HK-2 (cell line): ENCODE results near the gene NFKB1.
"Not testable (repeated sequence)": the region's sequence is repeated elsewhere in the genome, so short reads cannot be mapped to it uniquely, and the experiment has no call there.

ENCODE experiments used
- DNase-seq: peaks from one replicate; pipeline ENCODE4 v3.0.0-alpha.2; 2018; ENCODE audit not compliant: unreplicated experiment

NFKB1 gene

DNA sequence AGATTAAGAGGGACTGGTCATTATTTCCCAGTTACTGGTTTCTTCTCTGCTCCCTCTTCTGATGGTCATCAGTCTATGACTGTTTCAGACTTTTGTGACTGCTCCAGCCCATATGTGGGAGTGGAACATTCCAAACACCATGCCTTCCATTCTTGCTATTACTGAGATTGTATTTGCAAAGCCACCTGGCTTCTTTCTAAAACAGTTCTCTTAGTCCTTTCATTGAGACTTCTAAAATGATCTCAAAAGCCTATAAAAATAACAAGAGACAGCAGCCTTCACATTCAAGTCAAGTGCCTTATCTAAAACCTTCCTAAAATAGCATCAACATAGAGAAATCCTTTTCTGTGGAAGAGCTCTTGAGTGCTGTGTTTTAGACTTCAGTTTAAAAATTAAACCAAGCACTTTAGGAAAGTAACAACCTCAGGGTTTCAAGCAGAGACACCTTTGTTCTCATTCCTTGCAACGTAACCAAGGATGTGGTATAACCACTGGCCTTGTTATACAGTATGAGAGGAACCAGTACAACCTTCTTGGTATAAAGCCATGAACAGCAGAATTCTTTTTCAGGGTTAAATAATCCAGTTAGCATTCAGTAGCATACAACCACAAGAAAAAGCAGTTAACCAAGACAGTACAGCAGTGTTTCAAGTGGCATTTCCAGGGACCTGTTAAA, 97.1 kb downstream of the NFKB1 start:
- DNase-seq = no peak

DNA sequence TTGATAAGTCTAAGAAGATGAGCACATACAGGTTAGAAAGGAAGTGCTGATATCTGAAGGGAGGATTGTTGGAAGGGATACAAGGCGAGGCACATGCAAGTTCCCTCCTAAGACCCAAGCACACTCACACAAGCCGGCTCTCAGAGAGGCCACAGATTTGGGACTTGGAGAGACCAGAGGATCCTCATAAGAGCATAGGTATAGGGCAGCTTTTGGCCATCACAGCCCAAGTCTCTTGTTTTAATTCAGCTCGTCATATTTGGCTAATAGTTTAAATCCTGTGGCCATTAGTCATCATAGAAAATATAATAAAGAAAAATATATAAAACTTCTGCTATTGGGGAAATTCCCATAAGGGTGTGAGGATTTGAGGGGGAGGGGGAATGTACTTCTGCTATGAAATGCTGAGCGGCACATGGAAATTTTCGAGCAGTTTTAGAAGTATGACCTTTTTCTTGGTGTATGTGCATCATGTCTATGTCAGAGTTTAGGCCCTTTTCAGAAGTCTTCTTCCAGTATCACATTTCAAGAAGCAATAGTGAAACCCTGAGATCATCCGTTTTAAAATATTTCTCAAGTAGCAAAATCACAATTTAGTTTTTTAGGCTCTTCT, 97.7 kb downstream of the NFKB1 start:
- no peak for DNase-seq

DNA sequence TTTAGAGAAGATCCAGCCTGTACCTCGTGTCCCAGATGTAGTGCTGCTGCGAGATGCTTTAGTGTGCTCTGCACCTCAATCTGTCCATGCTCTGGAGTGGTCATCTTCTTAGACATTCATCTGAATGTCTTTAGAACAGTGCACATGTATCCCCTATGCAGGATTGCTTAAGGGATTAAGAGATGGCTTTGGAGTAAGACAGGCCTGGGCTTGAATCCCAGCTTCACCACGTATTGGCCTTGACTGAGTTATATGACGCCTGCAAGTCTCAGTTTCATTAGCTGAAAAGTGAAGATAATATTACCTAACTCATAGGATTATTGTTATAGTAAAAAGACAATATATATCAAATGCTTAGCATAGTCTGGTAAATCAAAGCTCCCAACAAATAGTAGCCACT, 98.3 kb downstream of the NFKB1 start:
- DNase-seq = no peak

DNA sequence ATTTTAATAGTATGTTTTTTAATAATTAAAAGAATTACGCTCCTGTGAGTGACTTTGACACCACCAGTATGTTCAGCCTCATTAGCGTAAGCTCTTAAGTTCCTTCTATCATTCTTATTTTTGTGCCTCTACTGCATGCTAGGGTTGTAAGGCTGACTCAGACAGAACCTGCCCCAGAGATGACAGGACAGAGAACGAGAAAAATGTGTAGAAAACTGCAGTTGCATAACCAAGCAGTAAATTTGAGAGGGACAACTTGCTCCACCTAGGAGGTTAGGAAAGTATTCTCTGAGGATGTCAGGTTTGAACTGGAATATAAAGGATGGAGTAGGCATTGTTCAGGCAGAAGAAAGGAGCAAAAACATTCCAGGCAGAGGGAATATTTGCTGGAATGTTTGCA, 98.7 kb downstream of the NFKB1 start:
- DNase-seq = no peak

DNA sequence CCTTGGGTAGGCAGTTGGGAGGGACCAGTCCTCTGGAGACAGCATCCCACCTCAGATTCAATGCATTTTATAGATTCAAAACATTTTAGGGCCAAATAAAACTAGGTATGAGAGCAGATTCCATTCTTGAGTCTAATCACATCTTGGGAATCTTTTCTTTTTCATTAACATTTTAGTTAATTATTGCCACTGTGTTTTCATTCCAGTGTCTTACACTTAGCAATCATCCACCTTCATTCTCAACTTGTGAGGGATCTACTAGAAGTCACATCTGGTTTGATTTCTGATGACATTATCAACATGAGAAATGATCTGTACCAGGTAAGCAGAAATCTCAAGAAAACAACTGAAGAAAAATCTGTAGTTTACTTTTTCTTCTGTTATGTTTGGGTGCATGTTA, 99.5 kb downstream of the NFKB1 start:
- no peak for DNase-seq

DNA sequence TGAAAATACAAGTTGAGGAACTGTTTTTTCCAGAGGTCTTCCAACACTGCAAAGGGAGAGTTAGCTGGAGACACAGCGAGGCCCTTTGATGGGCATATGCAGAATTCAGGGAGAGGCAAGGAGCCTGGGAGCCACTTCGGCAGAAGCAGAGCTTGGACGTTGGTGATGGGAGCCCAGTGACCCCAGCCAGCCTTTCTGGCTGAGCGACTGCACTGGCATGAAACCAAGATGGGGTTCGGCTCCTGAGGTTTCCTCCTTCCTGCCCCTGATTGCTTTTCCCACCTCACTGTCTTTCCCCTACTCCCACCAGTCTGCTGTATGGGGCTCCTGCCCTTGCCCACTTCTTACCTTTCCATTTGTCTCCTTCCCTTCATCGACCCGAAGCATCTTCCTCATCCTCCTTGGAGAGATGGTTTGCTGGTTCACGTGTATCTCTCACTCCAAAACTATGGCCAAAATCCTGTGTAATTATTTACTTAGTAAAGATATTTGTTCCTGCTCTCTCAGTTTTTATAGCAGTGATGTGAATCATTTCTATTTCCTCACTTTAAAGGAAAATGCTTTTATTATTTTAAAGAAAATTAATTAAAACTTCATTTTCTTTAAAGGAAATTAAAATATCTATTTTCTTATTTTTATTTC, 100.5 kb downstream of the NFKB1 start:
- no peak for DNase-seq

DNA sequence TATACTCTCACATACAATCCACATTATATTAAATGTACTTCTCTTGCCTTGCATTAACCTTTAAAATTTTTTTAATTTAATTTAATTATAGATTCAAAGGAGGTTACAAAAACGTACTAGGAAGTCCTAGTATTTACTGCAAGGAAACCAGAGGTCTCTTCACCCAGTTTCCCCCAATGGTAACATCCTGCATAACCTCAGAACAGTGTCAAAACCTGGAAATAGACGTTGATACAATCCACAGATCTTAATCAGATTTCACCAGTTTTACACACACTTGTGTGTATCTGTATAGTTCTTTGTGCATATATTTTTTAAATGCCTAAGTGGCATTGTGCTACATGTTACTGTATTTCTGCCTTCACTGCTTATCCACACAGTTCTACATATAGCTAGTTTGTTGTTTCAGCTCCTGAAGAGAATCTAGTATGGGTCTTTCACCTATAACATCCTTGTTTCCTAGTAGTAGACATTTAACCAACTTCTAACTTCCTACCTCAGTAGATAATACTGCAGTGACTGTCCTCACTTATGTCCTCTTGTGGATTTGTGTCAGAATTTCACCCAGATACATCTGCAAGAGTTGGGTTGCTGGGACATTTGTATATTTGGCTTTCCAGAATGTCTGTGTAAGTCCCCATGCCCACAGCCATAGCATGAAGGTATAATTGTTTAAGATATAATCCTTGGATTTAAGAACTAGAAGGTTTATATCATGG, 103.2 kb downstream of the NFKB1 start:
- DNase-seq = no peak

DNA sequence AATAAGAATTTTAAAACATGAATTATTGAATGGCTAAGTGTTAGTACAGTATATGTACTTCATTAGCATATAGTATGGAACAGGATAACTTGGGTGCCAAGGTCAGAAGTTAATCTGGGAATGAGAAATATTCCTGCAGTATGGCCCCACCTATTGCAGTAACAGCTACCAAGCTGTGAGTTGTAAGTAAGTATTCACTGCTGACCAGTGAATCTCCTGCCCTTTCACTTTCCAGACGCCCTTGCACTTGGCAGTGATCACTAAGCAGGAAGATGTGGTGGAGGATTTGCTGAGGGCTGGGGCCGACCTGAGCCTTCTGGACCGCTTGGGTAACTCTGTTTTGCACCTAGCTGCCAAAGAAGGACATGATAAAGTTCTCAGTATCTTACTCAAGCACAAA, 105.1 kb downstream of the NFKB1 start:
- DNase-seq = no peak

DNA sequence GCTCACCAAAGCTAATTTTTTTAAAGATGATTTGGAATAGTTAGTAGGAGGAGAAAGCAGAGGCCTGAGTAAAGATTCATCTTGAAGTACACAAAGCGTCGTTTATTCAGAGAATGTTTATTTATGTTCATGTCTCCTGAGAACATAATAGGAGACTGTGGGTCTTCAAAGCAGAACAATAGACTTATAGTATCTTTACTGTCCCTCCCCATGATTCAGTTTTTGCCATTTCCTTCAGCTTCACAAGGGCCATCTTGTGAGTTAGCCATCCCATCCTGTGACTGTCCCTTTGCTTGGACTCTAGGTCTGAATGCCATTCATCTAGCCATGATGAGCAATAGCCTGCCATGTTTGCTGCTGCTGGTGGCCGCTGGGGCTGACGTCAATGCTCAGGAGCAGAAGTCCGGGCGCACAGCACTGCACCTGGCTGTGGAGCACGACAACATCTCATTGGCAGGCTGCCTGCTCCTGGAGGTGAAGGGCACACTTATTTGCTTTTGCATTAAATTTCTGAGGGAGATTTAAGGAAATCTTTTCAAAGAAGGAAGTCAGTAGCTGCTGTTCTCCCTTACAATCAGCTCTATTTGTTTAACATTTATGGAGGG, 105.8 kb downstream of the NFKB1 start:
- DNase-seq = no peak

DNA sequence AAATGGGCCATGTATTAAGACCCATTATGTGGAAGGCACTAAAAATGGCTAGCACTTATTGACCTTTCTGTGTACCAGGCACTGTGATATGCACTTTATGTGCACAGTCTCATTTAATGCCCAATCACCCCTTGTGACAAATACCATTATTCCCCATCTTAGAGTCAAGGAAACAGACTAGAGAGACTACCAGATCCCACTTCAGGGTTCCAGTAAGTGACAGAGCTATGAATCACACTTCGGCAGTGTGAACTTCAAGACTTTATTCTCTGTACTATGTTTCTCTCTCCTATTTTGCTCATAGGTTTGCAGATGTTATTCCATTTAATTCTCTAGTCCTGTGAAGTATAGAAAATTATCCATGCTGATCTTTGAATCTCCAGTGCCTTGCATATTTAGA, 107.0 kb downstream of the NFKB1 start:
- no peak for DNase-seq

DNA sequence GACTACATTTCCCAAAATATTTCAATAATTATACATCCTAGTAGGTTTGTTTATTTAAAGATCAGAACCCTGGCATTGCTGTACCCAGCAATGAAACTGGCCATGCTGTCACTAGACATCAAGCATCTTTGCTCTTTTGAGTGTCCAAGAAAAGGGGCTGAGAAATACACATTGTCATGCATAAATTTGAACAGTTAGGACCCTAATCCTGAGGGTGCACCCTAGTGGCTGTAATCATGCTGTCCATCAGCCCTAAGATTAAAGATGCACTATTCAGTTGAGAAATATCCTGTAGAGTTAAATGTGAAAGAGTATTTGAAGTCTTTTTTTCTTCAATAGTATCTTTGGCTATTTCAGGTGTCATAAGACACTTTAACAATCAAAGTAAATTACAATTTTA, 108.8 kb downstream of the NFKB1 start:
- DNase-seq = no peak

DNA sequence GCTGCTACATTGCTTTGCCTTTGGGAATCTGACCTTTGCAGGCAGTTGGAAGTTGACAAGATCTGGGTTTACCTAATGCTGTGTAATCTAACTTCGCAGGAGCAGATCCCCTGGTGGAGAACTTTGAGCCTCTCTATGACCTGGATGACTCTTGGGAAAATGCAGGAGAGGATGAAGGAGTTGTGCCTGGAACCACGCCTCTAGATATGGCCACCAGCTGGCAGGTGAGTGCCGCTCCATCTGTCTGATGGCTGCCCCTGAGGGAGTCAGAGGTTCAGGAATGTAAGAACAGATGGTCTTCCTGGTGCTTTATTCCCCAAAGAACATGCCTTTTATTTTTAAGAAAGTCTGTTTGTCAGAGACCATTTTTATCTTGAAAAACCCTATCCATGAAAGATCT, 109.3 kb downstream of the NFKB1 start:
- DNase-seq = no peak

DNA sequence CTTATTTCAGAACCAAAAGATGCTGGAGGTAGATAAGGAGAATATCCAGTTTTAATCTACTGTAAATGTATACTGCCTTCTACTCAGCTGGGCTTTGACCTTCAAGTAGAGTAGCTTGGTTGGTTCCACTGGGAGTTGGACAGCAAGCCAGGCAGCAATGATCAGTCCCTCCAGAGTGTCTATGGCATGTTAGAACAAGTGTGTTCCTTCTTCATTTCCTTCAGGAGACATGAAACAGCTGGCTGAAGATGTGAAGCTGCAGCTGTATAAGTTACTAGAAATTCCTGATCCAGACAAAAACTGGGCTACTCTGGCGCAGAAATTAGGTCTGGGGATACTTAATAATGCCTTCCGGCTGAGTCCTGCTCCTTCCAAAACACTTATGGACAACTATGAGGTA, 111.1 kb downstream of the NFKB1 start:
- DNase-seq = no peak

DNA sequence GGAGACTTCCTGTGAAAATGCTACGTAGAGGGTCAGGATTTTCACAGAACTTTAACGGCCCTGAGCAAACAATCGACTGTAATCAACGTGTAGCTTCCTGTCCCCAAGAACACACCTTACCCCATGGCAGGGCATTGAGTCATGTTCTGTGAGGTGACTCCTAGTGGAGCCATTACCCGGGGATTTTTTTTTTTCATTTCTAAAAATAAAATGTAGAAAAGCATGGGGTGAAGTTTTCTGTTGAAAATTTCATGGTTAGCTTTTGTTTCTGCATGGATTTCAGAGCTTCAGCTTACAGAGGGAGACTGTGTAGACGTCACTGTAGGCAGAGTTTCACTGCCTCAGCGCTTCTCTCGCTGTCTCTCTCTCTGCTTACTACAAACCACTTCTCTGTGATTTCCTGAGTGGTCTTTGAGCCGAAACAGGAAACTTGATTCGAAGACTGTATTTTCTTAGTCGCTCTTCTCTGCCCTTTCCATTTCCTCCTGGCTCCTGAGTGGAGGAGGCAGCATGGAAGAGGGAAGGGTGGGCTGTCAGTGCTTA, 111.7 kb downstream of the NFKB1 start:
- DNase-seq = no peak

DNA sequence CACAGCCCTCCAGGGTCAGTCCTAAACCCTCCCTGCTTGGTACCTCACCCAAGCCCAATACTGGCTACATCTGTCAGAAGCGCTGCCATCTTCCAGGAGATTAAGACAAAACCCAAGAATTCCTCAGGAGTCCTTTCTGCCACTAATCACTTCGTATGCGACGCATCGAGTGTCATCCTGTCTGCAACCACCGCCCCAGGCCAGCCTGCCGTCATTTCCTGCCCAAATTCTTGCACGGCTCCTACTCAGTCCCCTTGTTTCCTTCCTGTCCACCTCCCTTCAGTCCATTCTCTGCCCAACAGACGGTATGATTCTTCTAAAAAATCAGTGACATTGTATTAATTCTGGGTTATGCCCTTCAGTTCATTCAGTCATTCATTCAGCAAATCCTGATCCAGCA, 113.6 kb downstream of the NFKB1 start:
- no peak for DNase-seq

DNA sequence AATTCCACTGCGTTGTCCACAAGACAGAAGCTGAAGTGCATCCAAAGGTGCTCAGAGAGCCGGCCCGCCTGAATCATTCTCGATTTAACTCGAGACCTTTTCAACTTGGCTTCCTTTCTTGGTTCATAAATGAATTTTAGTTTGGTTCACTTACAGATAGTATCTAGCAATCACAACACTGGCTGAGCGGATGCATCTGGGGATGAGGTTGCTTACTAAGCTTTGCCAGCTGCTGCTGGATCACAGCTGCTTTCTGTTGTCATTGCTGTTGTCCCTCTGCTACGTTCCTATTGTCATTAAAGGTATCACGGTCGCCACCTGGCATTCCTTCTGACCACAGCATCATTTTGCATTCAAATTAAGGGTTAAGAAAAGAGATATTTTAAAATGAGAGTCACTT, 115.5 kb downstream of the NFKB1 start:
- DNase-seq = no peak

DNA sequence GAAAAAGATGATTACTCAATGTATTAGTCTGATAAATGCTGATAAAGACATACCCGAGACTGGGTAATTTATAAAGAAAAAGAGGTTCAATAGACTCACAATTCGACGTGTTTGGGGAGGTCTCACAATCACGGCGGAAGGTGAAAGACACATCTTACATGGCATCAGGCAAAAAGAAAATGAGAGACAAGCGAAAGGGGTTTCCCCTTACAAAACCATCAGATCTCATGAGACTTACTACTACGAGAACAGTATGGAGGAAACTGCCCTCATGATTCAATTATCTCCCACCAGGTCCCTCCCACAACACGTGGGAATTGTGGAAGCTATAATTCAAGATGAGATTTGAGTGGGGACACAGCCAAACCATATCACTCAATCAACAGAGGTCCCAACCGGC, 117.9 kb downstream of the NFKB1 start:
- not testable (repeated sequence) for DNase-seq

DNA sequence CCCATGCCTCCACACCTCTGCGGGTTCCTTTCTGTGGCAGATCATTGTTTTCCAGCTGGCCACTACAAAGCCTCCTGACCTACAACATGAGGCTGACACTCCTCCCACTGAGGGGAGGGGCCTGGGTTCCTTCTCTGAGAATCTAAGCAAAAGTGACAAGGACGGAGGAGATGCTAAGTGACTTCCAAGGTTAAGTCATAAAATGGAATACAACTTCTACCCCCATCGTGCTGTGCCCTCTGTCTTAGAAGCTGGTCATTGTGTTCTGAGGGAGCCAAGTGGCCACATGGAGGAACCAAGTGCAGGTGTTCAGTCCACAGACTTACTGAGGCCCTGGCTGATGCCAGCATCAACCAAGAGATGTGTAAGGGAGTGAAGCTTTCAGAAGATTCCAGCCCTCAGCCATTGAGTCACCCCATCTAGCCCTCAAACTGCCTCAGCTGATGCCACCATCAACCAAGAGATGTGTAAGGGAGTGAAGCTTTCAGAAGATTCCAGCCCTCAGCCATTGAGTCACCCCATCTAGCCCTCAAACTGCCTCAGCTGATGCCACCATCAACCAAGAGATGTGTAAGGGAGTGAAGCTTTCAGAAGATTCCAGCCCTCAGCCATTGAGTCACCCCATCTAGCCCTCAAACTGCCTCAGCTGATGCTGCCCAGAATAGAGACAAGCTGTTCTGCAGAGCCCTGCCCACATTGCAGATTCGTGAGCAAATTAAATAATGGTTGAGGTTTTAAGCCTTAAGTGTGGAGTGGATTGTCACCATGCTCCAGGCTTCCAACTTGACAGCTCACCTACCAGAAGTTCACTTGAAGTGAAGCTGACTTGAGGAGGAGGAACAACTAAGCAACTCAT, 118.8 kb downstream of the NFKB1 start:
- DNase-seq = peak; percentile 40

DNA sequence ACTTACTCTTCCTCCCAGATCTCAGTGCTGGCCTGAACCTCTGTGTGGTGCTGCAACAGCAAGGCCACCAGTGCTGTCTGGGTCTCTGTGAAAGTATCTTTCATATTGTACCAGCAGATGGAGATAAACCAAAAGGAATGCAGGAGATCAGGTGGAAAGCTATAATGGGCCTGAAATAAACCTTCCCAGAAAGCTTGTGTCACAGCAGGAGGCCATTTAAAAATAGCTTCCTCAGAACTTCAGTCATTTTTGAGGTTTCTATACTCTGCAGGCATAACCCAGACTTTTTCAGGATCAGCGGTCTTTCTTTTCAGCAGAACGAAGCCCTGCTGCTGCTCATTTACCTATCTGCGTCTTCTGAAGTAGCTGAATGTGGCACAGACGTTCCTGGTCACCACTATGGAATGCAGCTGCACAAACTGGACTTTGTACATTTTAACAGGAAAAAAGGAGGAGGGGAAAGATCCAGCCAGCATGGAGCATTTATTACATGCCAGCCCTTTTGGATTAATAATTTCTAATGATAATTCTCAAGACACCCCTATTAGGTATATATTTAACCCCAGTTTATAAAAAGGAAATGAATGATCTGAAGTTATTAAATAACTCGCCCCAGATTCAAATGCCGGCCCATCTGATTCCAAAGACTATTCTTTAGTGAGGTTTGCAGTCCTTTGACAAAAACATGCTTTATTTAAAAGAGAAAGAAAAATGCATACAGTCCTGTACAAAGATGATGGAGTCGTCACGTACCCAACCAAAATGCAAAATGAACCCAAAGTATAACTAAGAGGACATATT, 119.7 kb downstream of the NFKB1 start:
- peak; percentile 69 for DNase-seq

DNA sequence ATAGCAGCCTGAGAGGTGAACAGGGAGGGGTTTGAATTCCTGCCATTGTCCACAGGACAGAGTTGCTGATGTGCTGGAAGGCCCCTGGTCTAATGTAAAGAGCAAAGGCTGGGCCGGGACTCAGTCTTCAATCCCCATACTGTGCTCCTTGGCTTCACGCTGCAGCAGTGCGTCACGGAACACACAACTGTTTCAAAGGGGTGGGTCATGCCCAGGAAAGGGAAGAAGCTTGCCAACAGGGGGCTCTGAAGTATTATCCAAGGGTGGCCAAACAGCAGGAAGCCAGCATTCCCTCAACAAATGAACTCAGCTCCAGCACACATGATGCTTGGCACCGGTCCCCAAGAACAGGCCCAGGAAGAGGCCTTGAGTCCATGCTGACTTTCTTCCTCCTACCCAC, 122.5 kb downstream of the NFKB1 start:
- peak; percentile 20 for DNase-seq
